ENCODE results near the gene RPS6KA1. TPM values are rescaled to one million over a fixed set of nuclear protein-coding genes. Genes with fewer than 3 reads are reported as not detected.

Gene RPS6KA1
- total and polyA plus RNA-seq, 9 of the 15 experiments (the other 6 are each of a cell fraction or from before 2014, with no cell fraction given), result 2.4 to 61.0 (median 35.5) TPM

DNA sequence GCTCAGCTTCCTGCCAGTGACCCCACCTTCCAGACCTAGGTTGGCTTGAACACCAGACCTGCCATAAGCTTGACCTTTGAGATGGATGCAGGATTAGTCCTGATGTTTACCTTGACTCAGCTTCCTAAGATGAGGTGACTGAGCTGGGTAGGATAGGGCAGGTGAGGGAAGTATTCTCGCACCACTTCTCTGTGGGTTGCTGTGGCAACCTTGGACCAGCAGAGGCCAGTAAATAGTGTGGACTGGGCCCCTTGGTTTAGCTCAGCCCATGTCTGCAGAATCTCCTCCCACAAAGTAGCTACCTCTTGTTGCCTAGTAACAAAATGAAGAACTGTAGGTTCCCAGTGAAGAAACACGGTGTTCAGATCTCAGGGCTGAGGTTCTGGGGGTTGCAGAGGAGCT lies 8.4 kb downstream of the RPS6KA1 start:
- no TSS peak for BruUV-seq (replicated peaks)
- FAIRE-seq, result no peak
- ChIA-PET CTCF (ENCODE audit: low intra/inter-chr PET ratio) (interaction anchor here (0.5 to 1.4 kb wide), 2 partner anchors 252 to 542 kb away, joined by 3 to 8 read pairs; no protein-coding TSS in a partner anchor), POLR2A (interaction anchor here (0.6 to 5.6 kb wide), 8 partner anchors 8 to 38 kb away, joined by 3 to 33 read pairs (median 4); partner anchors contain the start of gene RPS6KA1)
- H3K9me1 ChIP-seq (ENCODE audit: control insufficient read depth, insufficient read depth, low read length), result no peaks in the 10 kb centered on the region
- no peak overlapping the region for H3K4me2 ChIP-seq (ENCODE audit: insufficient read depth, low read length)
- peaks cover 27% of the 10 kb centered on the region in 2 experiments for H3K4me1 ChIP-seq (replicated peaks in 1 of 2; ENCODE audit: control insufficient read depth in 2 of 2, insufficient read depth in 2 of 2, low read length in 2 of 2)
- no peak overlapping the region for H3K9ac ChIP-seq (ENCODE audit: insufficient read depth in 1 of 2, low read depth in 2 of 2, low read length in 2 of 2)
- ATAC-seq, result peak; percentile 47
- H3K27ac ChIP-seq (ENCODE audit: extremely low read depth, low read depth, low read length), result no peak overlapping the region; the same call in 2 of the 3 replicates
- H3K4me3 ChIP-seq, result no peak overlapping the region
- peaks cover 47% of the 10 kb centered on the region for H3K36me3 ChIP-seq (ENCODE audit: control insufficient read depth, insufficient read depth, low read length)
- TF ChIP-seq NFIC (IDR thresholded peaks at IDR 0.05) (no peak), ZNF764 (CRISPR knock-in tag; IDR thresholded peaks at IDR 0.05; ENCODE audit: low read depth) (peak; percentile 95), MXI1 (IDR thresholded peaks at IDR 0.05; ENCODE audit: low read depth, low read length) (no peak), RFX1 (IDR thresholded peaks at IDR 0.05) (peak; percentile 86), ZZZ3 (IDR thresholded peaks at IDR 0.05) (no peak), SPI1 (IDR thresholded peaks at IDR 0.05; ENCODE audit: borderline replicate concordance, low read depth, low read length) (0 out of 2 replicates have a peak, but pooled peaks have one; percentile 14), ELF4 (CRISPR knock-in tag; IDR thresholded peaks at IDR 0.05) (no peak), ZNF561 (CRISPR knock-in tag; conservative IDR thresholded peaks at IDR 0.05) (no peak), IFI16 (CRISPR knock-in tag; IDR thresholded peaks at IDR 0.05) (no peak), ATF7 (IDR thresholded peaks at IDR 0.05) (no peak), ZNF668 (CRISPR knock-in tag; IDR thresholded peaks at IDR 0.05) (no peak), PRDM10 (IDR thresholded peaks at IDR 0.05; ENCODE audit: partially characterized antibody) (no peak)
- TF ChIP-seq, protein P1, sequence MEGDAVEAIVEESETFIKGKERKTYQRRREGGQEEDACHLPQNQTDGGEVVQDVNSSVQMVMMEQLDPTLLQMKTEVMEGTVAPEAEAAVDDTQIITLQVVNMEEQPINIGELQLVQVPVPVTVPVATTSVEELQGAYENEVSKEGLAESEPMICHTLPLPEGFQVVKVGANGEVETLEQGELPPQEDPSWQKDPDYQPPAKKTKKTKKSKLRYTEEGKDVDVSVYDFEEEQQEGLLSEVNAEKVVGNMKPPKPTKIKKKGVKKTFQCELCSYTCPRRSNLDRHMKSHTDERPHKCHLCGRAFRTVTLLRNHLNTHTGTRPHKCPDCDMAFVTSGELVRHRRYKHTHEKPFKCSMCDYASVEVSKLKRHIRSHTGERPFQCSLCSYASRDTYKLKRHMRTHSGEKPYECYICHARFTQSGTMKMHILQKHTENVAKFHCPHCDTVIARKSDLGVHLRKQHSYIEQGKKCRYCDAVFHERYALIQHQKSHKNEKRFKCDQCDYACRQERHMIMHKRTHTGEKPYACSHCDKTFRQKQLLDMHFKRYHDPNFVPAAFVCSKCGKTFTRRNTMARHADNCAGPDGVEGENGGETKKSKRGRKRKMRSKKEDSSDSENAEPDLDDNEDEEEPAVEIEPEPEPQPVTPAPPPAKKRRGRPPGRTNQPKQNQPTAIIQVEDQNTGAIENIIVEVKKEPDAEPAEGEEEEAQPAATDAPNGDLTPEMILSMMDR (IDR thresholded peaks at IDR 0.05 in 2 of 3, conservative IDR thresholded peaks at IDR 0.05 in 1 of 3; ENCODE audit: insufficient read depth in 2 of 3, low read depth in 1 of 3, low read length in 3 of 3), result peak; percentile 42 to 56 (median 46); a peak in 5 of 6 replicates
- TF ChIP-seq, protein P2, sequence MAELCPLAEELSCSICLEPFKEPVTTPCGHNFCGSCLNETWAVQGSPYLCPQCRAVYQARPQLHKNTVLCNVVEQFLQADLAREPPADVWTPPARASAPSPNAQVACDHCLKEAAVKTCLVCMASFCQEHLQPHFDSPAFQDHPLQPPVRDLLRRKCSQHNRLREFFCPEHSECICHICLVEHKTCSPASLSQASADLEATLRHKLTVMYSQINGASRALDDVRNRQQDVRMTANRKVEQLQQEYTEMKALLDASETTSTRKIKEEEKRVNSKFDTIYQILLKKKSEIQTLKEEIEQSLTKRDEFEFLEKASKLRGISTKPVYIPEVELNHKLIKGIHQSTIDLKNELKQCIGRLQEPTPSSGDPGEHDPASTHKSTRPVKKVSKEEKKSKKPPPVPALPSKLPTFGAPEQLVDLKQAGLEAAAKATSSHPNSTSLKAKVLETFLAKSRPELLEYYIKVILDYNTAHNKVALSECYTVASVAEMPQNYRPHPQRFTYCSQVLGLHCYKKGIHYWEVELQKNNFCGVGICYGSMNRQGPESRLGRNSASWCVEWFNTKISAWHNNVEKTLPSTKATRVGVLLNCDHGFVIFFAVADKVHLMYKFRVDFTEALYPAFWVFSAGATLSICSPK (IDR thresholded peaks at IDR 0.05; ENCODE audit: borderline replicate concordance), result no peak
- peak; percentile 54 to 69 (median 61) for DNase-seq (ENCODE audit: extremely low read depth in 1 of 4, low spot score in 3 of 4)
- 48% methylated on average over 2 of the region's 2 CpGs for WGBS (ENCODE audit: insufficient coverage, low coverage, missing lambda C conversion rate)
- H4K20me1 ChIP-seq (replicated peaks; ENCODE audit: control insufficient read depth, insufficient read depth, low read length), result 0 out of 2 replicates have a peak, but pooled peaks cover 6% of the 10 kb centered on the region
- no peaks in the 10 kb centered on the region for H3K27me3 ChIP-seq (ENCODE audit: control insufficient read depth in 2 of 2, insufficient read depth in 2 of 2, low read length in 2 of 2)
- intact Hi-C loops (cut with micrococcal nuclease) (no loop called here), in situ Hi-C loops (cut with MboI) (no loop called here)
- no peaks in the 10 kb centered on the region for H3K9me3 ChIP-seq (replicated peaks; ENCODE audit: control insufficient read depth, insufficient read depth, low read depth, low read length)
- no peak overlapping the region for H2AFZ ChIP-seq (ENCODE audit: low read depth, low read length)
- H3K79me2 ChIP-seq (ENCODE audit: control insufficient read depth, insufficient read depth, low read length), result peaks cover 19% of the 10 kb centered on the region
